Calu3 (cell line): ENCODE data around the gene C19orf44. TPM values are rescaled to one million over a fixed set of nuclear protein-coding genes. Genes with fewer than 3 reads are reported as not detected.

Source experiments
- BruUV-seq: library from RNA; stranded (reverse); fragments of 400-500 nt; replicated peaks from 2 replicates; lab custom pipeline; 2021; lab: Mats Ljungman, UMichigan
- CTCF ChIA-PET: fragments of 300-600 bp; sonication (Branson Sonifier 250); formaldehyde crosslinking; loops from one replicate; lab custom pipeline; 2022; ENCODE audit warnings: antibody characterized with exemption; lab: Charles Lee
- DNase-seq: peaks from one replicate; pipeline ENCODE4 v3.0.0; 2022
- H3K27ac Mint-ChIP-seq: one replicate; pipeline ENCODE4 v1.8.0; 2022; ENCODE audit warnings: mixed read lengths; ENCODE audit not compliant: unreplicated experiment
- H3K27me3 Mint-ChIP-seq: one replicate; pipeline ENCODE4 v1.8.0; 2022; ENCODE audit warnings: mixed read lengths; ENCODE audit not compliant: unreplicated experiment
- H3K36me3 Mint-ChIP-seq: one replicate; pipeline ENCODE4 v1.8.0; 2022; ENCODE audit warnings: mild to moderate bottlenecking, moderate library complexity, mixed read lengths; ENCODE audit not compliant: insufficient read depth, unreplicated experiment
- H3K4me1 Mint-ChIP-seq: one replicate; pipeline ENCODE4 v1.8.0; 2022; ENCODE audit warnings: mild to moderate bottlenecking, low read depth, mixed read lengths; ENCODE audit not compliant: unreplicated experiment
- H3K4me3 Mint-ChIP-seq: one replicate; pipeline ENCODE4 v1.8.0; 2022; ENCODE audit warnings: mild to moderate bottlenecking, low read depth, moderate library complexity, mixed read lengths; ENCODE audit not compliant: unreplicated experiment
- H3K9me3 Mint-ChIP-seq: one replicate; pipeline ENCODE4 v1.8.0; 2022; ENCODE audit warnings: low read depth, mixed read lengths; ENCODE audit not compliant: unreplicated experiment
- intact Hi-C: fragments of 100-400 bp; cut with micrococcal nuclease; formaldehyde crosslinking; loops from one replicate; pipeline ENCODE4 v1.10.0; 2022; ENCODE audit not compliant: unreplicated experiment
- total RNA-seq: library from RNA; stranded (reverse); gene quantifications from 2 replicates; pipeline ENCODE4 v1.2.3, GENCODE V29; 2022
- TF ChIP-seq, protein P1 (sequence below): fragments of 200-600 bp; IDR thresholded peaks from one replicate; pipeline ENCODE4 v1.8.0; 2022; ENCODE audit warnings: antibody characterized with exemption; ENCODE audit not compliant: unreplicated experiment

C19orf44 gene
- total RNA-seq, 1 experiment from 2014 or later: 4.5 TPM

DNA sequence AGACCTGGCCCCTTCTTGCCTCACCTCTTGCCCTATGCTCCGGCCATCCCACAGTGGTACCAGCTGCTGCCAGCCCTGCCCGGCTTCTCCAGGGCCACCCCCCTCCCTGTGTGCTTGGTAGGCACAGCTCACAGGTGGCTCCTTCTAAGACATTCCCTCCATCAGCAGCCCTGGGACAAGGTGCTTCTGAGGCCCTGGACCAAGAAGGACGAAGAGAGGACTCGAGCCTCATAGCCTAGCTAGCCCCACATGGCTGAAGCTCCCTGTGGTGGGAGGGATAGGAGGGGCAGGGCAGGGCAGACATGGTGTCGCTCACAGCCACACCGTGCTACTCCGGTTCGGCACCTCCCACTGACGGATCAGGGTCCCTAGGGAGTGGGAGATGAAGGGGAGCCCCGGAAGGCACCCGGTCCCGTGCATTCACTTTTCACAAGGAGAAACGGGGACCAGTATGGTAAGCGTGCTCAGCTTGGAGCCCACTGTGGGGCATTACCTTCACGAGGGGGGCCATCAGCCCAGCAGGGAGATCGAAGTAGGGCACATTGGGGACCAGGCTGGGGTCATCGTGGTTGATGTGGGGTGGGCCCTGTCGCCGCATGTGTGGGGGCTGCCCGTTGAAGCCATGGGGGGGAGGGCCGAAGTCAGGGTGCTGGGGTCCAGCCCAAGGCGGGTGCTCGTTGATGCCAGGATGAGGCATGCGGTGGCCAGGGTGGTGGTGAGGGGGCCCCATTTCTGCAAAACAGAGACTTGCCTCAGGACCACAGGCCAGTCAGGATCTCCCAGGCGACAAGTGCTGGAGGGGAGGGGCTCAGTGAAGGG lies 26.6 kb downstream of the C19orf44 start:
- CTCF ChIA-PET: no interaction called here
- peaks cover 52% of the 10 kb centered on the region for H3K36me3 Mint-ChIP-seq
- H3K4me3 Mint-ChIP-seq: no peak overlapping the region
- intact Hi-C loops: no loop called here
- H3K27ac Mint-ChIP-seq: no peak overlapping the region
- H3K9me3 Mint-ChIP-seq: no peaks in the 10 kb centered on the region
- no TSS peak for BruUV-seq
- H3K4me1 Mint-ChIP-seq: no peaks in the 10 kb centered on the region
- TF ChIP-seq, protein P1, sequence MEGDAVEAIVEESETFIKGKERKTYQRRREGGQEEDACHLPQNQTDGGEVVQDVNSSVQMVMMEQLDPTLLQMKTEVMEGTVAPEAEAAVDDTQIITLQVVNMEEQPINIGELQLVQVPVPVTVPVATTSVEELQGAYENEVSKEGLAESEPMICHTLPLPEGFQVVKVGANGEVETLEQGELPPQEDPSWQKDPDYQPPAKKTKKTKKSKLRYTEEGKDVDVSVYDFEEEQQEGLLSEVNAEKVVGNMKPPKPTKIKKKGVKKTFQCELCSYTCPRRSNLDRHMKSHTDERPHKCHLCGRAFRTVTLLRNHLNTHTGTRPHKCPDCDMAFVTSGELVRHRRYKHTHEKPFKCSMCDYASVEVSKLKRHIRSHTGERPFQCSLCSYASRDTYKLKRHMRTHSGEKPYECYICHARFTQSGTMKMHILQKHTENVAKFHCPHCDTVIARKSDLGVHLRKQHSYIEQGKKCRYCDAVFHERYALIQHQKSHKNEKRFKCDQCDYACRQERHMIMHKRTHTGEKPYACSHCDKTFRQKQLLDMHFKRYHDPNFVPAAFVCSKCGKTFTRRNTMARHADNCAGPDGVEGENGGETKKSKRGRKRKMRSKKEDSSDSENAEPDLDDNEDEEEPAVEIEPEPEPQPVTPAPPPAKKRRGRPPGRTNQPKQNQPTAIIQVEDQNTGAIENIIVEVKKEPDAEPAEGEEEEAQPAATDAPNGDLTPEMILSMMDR: no peak
- H3K27me3 Mint-ChIP-seq: no peaks in the 10 kb centered on the region
- DNase-seq: no peak

DNA sequence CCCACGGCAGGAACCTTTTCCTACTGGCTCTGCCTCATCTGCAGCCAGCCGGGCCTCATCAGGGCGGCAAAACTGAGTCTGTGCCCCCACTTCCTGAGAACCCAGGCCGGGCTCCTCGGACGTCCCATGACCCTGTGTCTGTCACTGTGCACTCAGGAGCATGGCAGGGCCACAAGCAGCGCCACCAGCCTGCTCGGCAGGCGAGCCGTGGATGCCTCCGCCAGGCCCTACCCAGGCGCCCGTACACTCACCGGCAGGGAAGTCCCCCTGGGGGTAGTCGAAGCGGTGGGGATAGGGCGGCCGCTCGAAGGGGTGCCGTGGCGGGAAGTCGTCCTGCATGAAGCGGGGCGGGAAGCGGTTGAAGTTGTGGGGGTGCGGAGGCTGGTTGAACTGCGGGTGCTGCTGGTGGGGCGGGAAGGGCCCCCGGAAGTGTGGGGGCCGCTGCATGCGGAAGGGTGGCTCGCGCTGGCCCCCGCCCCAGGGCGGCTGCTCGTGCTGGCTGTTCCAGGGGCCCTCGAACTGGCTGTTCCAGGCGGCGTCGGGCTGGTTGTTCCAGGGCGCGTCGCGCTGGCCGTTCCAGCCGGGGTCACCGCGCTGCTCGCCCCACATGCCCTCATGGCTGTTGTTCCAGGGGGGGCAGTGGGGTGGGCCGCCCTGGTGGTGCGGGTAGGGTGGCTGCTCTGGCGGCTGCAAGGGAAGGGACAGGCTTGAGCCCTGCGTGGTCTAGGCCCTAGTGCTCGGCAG lies 29.0 kb downstream of the C19orf44 start:
- H3K4me1 Mint-ChIP-seq: no peaks in the 10 kb centered on the region
- H3K9me3 Mint-ChIP-seq: no peaks in the 10 kb centered on the region
- H3K4me3 Mint-ChIP-seq: no peak overlapping the region
- no peak overlapping the region for H3K27ac Mint-ChIP-seq
- no TSS peak for BruUV-seq
- CTCF ChIA-PET: no interaction called here
- H3K27me3 Mint-ChIP-seq: no peaks in the 10 kb centered on the region
- intact Hi-C loops: no loop called here
- peaks cover 53% of the 10 kb centered on the region for H3K36me3 Mint-ChIP-seq
- no peak for DNase-seq
- TF ChIP-seq, protein P1: no peak

DNA sequence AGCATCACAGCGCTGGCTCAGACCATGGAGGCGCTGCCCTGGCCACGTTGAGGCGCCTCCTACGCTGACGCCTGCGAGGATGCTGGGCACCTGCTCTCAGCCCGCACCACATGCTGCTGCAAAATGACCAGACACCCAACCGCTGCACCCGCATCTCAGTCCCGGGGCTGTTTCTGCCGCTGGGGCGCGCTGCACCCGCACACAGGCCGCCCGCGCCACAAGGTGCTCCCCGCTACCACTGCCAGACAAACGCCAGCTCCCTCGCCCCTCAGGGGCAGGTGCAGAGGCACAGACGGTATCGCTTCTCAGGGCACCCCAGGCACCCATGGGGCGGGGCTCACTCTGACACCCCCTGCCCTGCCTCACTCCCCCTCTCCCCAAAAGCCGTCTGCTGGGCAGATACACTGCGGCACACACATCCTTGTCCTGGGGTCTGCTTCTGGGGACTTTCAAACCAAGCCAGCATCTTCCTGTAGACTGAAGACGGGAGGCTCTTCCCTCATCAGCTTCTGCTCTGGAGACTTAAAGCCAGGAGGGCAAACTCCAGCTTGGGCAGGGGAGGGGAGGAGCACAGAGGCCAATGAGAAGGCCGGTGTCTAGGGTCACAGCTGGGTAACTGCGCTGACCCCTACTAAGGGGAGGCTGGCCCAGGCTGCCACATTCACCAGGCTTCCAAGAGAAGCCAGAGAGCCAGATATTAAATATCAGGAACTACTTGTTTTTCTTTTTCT lies 29.7 kb downstream of the C19orf44 start:
- H3K4me1 Mint-ChIP-seq: no peaks in the 10 kb centered on the region
- intact Hi-C loops: no loop called here
- H3K27ac Mint-ChIP-seq: no peak overlapping the region
- TF ChIP-seq, protein P1: no peak
- DNase-seq: no peak
- no TSS peak for BruUV-seq
- H3K36me3 Mint-ChIP-seq: peaks cover 50% of the 10 kb centered on the region
- no peaks in the 10 kb centered on the region for H3K27me3 Mint-ChIP-seq
- CTCF ChIA-PET: interaction anchor here (0.6 kb wide), 1 partner anchor 9 kb away, joined by 4 read pairs; no protein-coding TSS in a partner anchor
- no peak overlapping the region for H3K4me3 Mint-ChIP-seq
- no peaks in the 10 kb centered on the region for H3K9me3 Mint-ChIP-seq

DNA sequence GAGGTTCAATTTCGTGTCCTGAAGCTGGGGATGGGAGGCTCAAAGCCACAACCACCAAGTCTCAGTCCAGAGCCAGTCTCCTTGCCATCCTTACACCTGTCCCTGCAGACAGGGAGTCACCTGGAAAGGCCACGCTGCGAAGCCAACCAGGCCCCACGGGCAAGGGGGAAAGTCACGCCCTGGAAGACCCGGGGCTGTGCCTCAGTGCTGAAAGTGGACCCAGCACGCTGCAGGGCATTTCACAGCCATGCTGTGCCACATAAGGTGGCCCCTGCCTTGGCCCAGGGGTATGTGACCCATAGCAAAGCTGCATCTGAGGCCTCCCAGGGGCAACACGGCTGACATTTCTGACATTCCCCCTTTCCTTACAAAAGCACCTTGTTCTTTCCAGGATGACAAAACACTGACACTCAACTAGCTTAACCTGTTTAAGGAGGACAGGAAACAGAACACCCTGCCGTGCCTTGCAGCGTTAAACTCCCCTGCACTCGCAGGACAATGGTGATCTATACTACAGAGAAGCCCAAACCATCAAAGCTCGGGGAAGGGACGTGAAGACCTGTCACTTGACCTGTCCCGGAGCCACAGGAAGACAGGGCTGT lies 31.2 kb downstream of the C19orf44 start:
- no peaks in the 10 kb centered on the region for H3K4me1 Mint-ChIP-seq
- no TSS peak for BruUV-seq
- CTCF ChIA-PET: interaction anchor here (0.9 kb wide), 1 partner anchor 41 kb away, joined by 3 read pairs; no protein-coding TSS in a partner anchor
- H3K27me3 Mint-ChIP-seq: no peaks in the 10 kb centered on the region
- no peaks in the 10 kb centered on the region for H3K9me3 Mint-ChIP-seq
- intact Hi-C loops: no loop called here
- H3K27ac Mint-ChIP-seq: no peak overlapping the region
- DNase-seq: peak; percentile 5
- H3K4me3 Mint-ChIP-seq: no peak overlapping the region
- TF ChIP-seq, protein P1: no peak
- peaks cover 54% of the 10 kb centered on the region for H3K36me3 Mint-ChIP-seq
